Activated B cell treated with CpG ODN at 0.5 μM for 24 hours (primary cell): ENCODE measurements around the gene IGFL1. TPM values are rescaled to one million over a fixed set of nuclear protein-coding genes. Genes with fewer than 3 reads are reported as not detected.
"Not testable (repeated sequence)": the region's sequence is repeated elsewhere in the genome, so short reads cannot be mapped to it uniquely, and the experiment has no call there.

ENCODE experiments used
- ATAC-seq: fragments of 200-7000 bp; cut with Tn5 transposase; one replicate; pipeline ENCODE4 v1.10.0; 2021; ENCODE audit warnings: low read depth, mild to moderate bottlenecking, moderate library complexity
- CTCF ChIA-PET: fragments of 350-600 bp; sonication (Branson Sonifier 250); formaldehyde crosslinking; loops from one replicate; lab custom pipeline; 2021; ENCODE audit warnings: antibody characterized with exemption; lab: Charles Lee
- POLR2A ChIA-PET: fragments of 350-600 bp; sonication (Branson Sonifier 250); formaldehyde crosslinking; loops from one replicate; lab custom pipeline; 2021; ENCODE audit warnings: antibody characterized with exemption; lab: Charles Lee
- DNase-seq: peaks from one replicate; pipeline ENCODE4 v3.0.0; 2022
- H3K27ac Mint-ChIP-seq: one replicate; pipeline ENCODE4 v1.8.0; 2020; ENCODE audit warnings: mixed read lengths
- H3K27me3 Mint-ChIP-seq: one replicate; pipeline ENCODE4 v1.8.0; 2021; ENCODE audit warnings: mixed read lengths
- H3K36me3 Mint-ChIP-seq: one replicate; pipeline ENCODE4 v1.8.0; 2021; ENCODE audit warnings: low read depth, mixed read lengths
- H3K4me1 Mint-ChIP-seq: one replicate; pipeline ENCODE4 v1.8.0; 2021; ENCODE audit warnings: mixed read lengths
- H3K4me3 Mint-ChIP-seq: one replicate; pipeline ENCODE4 v1.8.0; 2020; ENCODE audit warnings: mild to moderate bottlenecking, mixed read lengths
- H3K9me3 Mint-ChIP-seq: one replicate; pipeline ENCODE4 v1.8.0; 2020; ENCODE audit warnings: mixed read lengths
- intact Hi-C: fragments of 100-400 bp; cut with micrococcal nuclease; formaldehyde crosslinking; loops from one replicate; pipeline ENCODE4 v1.15.1; 2024
- total RNA-seq: library from RNA; stranded (reverse); gene quantifications from 2 replicates; pipeline ENCODE4 v1.2.3, GENCODE V29; 2022
- TF ChIP-seq, protein P1 (sequence below): fragments of 200-600 bp; IDR thresholded peaks from one replicate; pipeline ENCODE4 v1.8.0; 2022; ENCODE audit warnings: antibody characterized with exemption, mild to moderate bottlenecking

The IGFL1 gene
- total RNA-seq, 1 donor from 2014 or later = not detected

GRCh38 chr19:46202872-46203860 is 26.4 kb upstream of the IGFL1 start:
- H3K27me3 Mint-ChIP-seq = peaks cover 16% of the 10 kb centered on the region
- intact Hi-C loops = no loop called here
- POLR2A ChIA-PET = no interaction called here
- TF ChIP-seq, protein P1, sequence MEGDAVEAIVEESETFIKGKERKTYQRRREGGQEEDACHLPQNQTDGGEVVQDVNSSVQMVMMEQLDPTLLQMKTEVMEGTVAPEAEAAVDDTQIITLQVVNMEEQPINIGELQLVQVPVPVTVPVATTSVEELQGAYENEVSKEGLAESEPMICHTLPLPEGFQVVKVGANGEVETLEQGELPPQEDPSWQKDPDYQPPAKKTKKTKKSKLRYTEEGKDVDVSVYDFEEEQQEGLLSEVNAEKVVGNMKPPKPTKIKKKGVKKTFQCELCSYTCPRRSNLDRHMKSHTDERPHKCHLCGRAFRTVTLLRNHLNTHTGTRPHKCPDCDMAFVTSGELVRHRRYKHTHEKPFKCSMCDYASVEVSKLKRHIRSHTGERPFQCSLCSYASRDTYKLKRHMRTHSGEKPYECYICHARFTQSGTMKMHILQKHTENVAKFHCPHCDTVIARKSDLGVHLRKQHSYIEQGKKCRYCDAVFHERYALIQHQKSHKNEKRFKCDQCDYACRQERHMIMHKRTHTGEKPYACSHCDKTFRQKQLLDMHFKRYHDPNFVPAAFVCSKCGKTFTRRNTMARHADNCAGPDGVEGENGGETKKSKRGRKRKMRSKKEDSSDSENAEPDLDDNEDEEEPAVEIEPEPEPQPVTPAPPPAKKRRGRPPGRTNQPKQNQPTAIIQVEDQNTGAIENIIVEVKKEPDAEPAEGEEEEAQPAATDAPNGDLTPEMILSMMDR = no peak
- CTCF ChIA-PET = no interaction called here
- no peak overlapping the region for H3K4me3 Mint-ChIP-seq
- no peak overlapping the region for H3K27ac Mint-ChIP-seq
- no peaks in the 10 kb centered on the region for H3K9me3 Mint-ChIP-seq
- H3K36me3 Mint-ChIP-seq = no peaks in the 10 kb centered on the region
- H3K4me1 Mint-ChIP-seq = no peaks in the 10 kb centered on the region
- ATAC-seq = no peak
- no peak for DNase-seq

- CTCF ChIA-PET = no interaction called here
These were observed 25.5 kb upstream of the IGFL1 start for GRCh38 chr19:46204008-46204407.

DNA sequence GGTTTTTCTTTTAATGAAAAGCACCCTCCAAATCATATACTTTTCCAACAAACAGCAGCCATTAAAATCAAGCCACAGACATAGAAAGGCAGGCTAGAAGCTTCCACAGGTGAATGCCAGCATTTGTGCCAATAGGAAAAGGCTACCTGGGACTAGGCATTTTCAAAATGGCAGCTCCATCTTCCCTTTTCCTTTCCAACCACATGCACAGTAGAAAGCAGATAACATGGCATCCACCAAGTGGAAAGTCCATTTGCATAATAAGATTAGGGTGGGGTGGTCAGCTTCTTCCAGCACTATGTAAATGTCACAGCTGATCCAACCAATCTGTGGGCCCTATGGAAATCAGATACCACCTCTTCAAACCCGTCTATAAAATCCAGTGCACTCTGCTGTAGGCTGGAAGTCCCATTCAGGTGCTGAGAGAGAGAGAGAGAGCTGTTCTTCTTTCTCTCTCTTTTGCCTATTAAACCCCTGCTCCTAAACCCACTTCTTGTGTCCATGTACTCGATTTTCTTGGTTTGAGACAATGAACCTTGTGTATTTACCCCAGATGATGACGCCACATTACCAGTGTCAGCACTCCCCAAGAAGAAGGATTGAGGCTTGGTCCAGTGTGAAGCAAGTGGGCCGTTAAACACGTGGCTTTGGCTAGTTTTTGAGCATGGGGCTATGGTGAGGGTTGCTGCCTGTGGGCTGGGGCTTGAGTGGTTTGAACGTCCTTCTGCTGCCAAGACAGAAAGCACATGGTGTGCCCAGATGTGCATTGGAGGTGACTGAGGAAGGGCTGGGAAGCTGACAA is 24.2 kb upstream of the IGFL1 start:
- Mint-ChIP-seq H3K36me3 (no peaks in the 10 kb centered on the region), H3K4me1 (no peaks in the 10 kb centered on the region), H3K9me3 (no peaks in the 10 kb centered on the region), H3K27ac (no peak overlapping the region), H3K27me3 (peaks cover 21% of the 10 kb centered on the region), H3K4me3 (no peak overlapping the region)
- intact Hi-C loops = no loop called here
- POLR2A ChIA-PET = no interaction called here
- ATAC-seq = no peak
- TF ChIP-seq, protein P1 = no peak
- CTCF ChIA-PET = no interaction called here
- DNase-seq = no peak

More at GRCh38 chr19:46204008-46204407, 25.5 kb upstream of the IGFL1 start:
- Mint-ChIP-seq H3K36me3 (no peaks in the 10 kb centered on the region), H3K4me3 (no peak overlapping the region), H3K27me3 (peaks cover 21% of the 10 kb centered on the region), H3K27ac (no peak overlapping the region), H3K4me1 (no peaks in the 10 kb centered on the region), H3K9me3 (no peaks in the 10 kb centered on the region)
- DNase-seq = no peak
- POLR2A ChIA-PET = no interaction called here
- intact Hi-C loops = no loop called here
- ATAC-seq = no peak
- TF ChIP-seq, protein P1 = no peak

- DNase-seq (no peak), ATAC-seq (no peak)
- Mint-ChIP-seq H3K36me3 (no peaks in the 10 kb centered on the region), H3K27me3 (peaks cover 22% of the 10 kb centered on the region), H3K9me3 (no peaks in the 10 kb centered on the region), H3K27ac (no peak overlapping the region), H3K4me1 (no peaks in the 10 kb centered on the region), H3K4me3 (no peak overlapping the region)
- intact Hi-C loops = no loop called here
- ChIA-PET POLR2A (no interaction called here), CTCF (no interaction called here)
- TF ChIP-seq, protein P1 = no peak
These were observed 23.4 kb upstream of the IGFL1 start for GRCh38 chr19:46206176-46206575.

GRCh38 chr19:46206682-46207081 is 22.9 kb upstream of the IGFL1 start:
- POLR2A ChIA-PET = no interaction called here
- H3K9me3 Mint-ChIP-seq = no peaks in the 10 kb centered on the region
- H3K27me3 Mint-ChIP-seq = peaks cover 23% of the 10 kb centered on the region
- no peak overlapping the region for H3K4me3 Mint-ChIP-seq
- DNase-seq (no peak), ATAC-seq (no peak)
- CTCF ChIA-PET = no interaction called here
- no peaks in the 10 kb centered on the region for H3K36me3 Mint-ChIP-seq
- intact Hi-C loops = no loop called here
- TF ChIP-seq, protein P1 = no peak
- no peak overlapping the region for H3K27ac Mint-ChIP-seq
- H3K4me1 Mint-ChIP-seq = no peaks in the 10 kb centered on the region

DNA sequence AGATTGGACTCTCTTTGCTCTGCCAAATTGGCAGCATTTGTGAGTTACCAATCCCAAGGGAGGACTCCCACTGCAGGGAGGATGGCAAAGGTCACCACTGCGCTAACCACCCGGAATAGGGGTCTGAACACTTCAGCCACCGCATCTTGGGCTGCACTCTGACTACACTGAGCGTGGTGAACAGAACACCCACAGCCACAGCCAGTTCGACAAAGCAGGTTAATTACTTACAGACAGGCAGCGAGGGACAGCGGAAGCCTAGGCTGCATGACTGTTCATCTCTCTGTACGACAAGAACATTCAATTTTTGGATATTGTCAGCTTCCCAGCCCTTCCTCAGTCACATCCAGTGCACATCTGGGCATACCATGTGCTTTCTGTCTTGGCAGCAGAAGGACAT is 21.7 kb upstream of the IGFL1 start:
- H3K27ac Mint-ChIP-seq, CTCF ChIA-PET, H3K9me3 Mint-ChIP-seq, DNase-seq, H3K4me3 Mint-ChIP-seq, intact Hi-C loops, POLR2A ChIA-PET, H3K4me1 Mint-ChIP-seq, H3K36me3 Mint-ChIP-seq, ATAC-seq: not testable (repeated sequence)
- H3K27me3 Mint-ChIP-seq = peaks cover 22% of the 10 kb centered on the region
